Measurements from ENCODE around the gene CNTN5.

CNTN5 gene

DNA sequence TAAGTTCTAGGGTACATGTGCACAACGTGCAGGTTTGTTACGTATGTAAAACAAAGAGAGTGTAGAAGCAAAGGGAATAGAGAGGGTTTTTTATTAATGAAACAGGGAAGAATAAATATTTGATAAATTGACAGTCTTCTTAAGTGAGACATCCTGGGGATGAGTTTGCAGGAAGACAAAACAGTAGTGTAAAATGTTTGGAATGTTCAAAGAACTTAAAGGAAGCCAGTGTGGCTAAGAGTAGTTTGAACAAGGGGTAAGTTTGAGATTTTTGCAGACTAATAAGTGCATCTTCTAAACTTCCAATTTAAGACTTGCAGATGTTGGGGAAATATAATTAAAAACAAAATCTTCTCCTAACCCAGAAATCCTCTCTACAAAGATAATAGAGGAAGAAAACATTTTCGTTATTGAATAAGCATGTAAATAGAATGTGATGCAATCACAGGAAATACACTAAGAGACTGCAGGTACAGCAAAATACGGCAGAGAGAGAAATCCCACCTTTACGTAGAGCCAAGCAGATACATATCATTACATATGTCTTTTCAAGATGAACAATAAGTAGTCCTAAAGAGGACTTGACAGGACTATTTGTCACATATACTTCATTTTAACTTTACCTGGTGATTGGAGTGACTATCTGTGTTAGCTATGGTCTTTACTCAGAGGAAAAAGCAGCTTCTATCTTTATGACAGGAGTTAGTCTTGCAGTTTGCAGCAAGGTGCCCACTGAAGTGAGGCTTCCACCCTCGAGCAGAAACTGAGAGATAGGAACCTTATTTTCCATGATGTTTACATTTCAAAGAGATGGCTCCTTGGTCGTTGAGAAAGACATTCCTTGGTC is 402.1 kb downstream of the CNTN5 start:
- Mint-ChIP-seq H3K36me3 (no peaks in the 10 kb centered on the region), H3K27me3 (no peaks in the 10 kb centered on the region), H3K4me1 (no peaks in the 10 kb centered on the region), H3K9me3 (peaks cover 0 to 4% of the 10 kb centered on the region in 2 donors), H3K4me3 (no peak overlapping the region), H3K27ac (no peak overlapping the region)
- DNase-seq (no peak), ATAC-seq (replicated peaks) (no peak)

DNA sequence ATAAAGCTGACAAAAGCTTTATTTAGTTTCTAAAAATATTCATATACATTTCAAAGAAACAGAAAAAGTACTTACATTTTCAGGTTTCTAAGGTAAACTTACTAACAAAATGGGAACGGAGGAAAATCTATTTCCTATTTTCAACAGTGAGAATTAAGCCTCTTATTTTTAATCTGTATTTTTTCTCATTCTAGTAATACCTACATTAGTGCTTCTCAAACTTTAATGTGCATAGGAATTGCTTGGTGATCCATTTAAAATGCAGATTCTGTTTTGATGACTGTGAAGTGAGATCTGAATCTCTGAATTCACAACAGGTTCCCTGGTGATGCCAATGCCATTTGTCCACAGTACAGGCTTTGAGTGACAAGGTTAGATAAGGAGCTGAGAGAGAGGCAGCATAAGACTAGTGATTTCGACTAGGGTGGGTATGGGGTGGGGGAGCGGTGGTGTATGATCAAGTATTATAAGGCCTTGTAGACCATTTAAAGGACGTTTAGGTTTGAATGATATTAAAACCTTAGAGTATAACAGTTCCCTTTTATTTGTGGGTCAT is 402.8 kb downstream of the CNTN5 start:
- peaks cover 0 to 4% of the 10 kb centered on the region in 2 donors for H3K9me3 Mint-ChIP-seq
- H3K4me1 Mint-ChIP-seq: no peaks in the 10 kb centered on the region
- no peak overlapping the region for H3K4me3 Mint-ChIP-seq
- DNase-seq (no peak), ATAC-seq (replicated peaks) (no peak)
- H3K27ac Mint-ChIP-seq: no peak overlapping the region
- H3K27me3 Mint-ChIP-seq: no peaks in the 10 kb centered on the region
- H3K36me3 Mint-ChIP-seq: no peaks in the 10 kb centered on the region

DNA sequence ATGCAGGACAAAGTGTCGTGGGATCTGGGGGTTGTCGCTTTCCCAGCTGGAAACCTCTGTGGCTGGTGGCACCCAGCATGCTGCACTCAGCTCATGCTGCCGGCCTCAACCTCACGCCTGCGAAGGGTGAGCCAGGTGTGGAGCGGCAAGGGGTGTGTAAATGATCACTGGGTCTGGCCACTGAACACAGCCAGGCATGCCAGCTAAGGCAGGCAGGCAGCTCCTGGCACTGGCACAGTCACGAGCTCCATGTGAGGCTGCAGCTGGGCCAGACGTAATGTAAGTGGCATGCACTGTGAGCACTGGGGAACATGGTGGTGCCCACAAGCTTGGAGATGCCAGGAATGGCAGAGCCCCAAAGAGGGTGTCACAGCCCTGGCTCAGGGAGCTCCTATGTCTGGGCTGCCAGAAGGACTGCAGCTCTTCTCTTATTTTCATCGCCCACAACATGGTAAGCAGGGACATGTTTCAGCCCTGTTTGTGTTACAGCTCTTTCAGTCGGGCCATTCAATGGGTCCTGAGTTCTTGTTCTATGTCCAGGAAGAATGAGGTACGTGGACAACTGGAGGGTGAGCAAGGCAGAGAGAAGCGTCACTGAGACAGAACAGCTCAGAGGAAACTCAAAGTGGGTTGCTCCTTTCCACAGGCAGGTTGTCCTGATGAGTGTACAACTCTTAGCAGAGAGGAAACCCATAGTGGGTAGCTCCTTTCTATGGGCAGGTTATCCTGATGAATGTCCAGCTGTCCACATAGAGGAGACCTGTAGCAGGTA is 403.8 kb downstream of the CNTN5 start:
- no peak for DNase-seq
- H3K27me3 Mint-ChIP-seq: no peaks in the 10 kb centered on the region
- H3K9me3 Mint-ChIP-seq: peaks cover 0 to 4% of the 10 kb centered on the region in 2 donors
- no peak overlapping the region for H3K27ac Mint-ChIP-seq
- no peaks in the 10 kb centered on the region for H3K36me3 Mint-ChIP-seq
- no peak overlapping the region for H3K4me3 Mint-ChIP-seq
- ATAC-seq (replicated peaks): no peak
- H3K4me1 Mint-ChIP-seq: no peaks in the 10 kb centered on the region

GRCh38 chr11:99425596-99425995 is 404.8 kb downstream of the CNTN5 start:
- Mint-ChIP-seq H3K36me3 (no peaks in the 10 kb centered on the region), H3K4me1 (no peaks in the 10 kb centered on the region), H3K27me3 (no peaks in the 10 kb centered on the region), H3K27ac (no peak overlapping the region), H3K9me3 (peaks cover 0 to 4% of the 10 kb centered on the region in 2 donors), H3K4me3 (no peak overlapping the region)
- DNase-seq (no peak), ATAC-seq (replicated peaks) (no peak)

DNA sequence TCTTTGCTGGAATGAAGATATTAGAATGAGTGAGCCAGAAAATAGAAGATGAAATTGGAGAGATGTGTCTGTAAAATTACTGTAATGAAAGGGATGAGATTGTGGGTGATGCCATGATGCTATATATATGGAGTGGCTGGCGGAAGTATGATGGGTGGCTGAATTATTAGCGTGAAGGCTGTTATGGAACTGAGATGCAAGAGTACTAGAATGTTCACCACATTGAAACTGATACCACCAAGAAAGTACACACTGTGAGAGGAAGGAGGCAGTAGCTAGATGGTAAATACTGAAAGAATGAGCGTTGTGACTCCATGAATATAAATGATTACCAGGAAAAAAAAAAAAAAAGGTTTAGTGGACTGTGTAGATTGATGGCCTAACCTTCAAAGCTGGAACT is 411.9 kb downstream of the CNTN5 start:
- no peak for DNase-seq
- no peaks in the 10 kb centered on the region for H3K36me3 Mint-ChIP-seq
- H3K27me3 Mint-ChIP-seq: no peaks in the 10 kb centered on the region
- H3K27ac Mint-ChIP-seq: no peak overlapping the region
- no peak overlapping the region for H3K4me3 Mint-ChIP-seq
- peaks cover 5 to 7% of the 10 kb centered on the region in 2 donors for H3K9me3 Mint-ChIP-seq
- H3K4me1 Mint-ChIP-seq: no peaks in the 10 kb centered on the region
- ATAC-seq (replicated peaks): no peak

DNA sequence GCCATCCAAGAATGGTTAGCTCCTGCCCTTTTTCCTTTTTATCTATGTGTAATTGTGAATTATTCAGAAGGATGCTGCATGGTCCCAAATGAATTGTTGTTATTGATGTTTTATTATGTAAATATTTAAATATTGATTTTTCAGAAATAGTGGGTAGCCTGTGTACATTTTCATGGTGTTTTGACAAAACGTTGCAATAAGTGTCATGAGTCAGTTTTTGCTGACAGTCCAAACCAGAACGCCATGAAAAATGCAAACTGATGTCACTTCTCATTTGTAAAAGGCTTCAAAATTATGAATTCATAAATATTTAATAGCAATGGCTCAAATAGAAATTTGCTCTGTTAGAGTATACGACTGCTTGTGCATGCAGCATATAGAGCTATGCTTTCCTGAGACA is 422.5 kb downstream of the CNTN5 start:
- no peaks in the 10 kb centered on the region for H3K27me3 Mint-ChIP-seq
- H3K9me3 Mint-ChIP-seq: no peaks in the 10 kb centered on the region
- ATAC-seq (replicated peaks): no peak
- no peak overlapping the region for H3K27ac Mint-ChIP-seq
- no peak for DNase-seq
- no peaks in the 10 kb centered on the region for H3K36me3 Mint-ChIP-seq
- H3K4me3 Mint-ChIP-seq: no peak overlapping the region
- no peaks in the 10 kb centered on the region for H3K4me1 Mint-ChIP-seq

DNA sequence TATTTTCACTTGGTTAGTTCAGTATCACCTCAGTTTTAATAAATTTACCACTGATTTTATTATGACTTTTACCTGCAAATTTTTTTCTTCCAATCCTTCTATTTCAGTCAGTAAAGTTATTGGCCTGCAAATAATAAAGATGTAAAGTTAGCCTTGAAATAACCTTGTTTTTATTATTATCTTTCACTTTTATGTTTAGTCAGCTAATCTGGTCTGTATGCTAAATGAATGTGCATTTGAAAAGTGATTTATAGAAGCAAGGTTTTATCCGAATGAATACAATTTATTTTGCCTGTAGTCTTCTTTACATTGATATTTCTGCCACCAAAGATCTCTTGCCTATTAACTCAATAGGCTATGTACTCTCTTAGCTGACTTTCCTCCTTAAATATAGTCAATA is 425.7 kb downstream of the CNTN5 start:
- Mint-ChIP-seq H3K36me3 (no peaks in the 10 kb centered on the region), H3K27me3 (no peaks in the 10 kb centered on the region), H3K27ac (no peak overlapping the region), H3K4me1 (no peaks in the 10 kb centered on the region), H3K4me3 (no peak overlapping the region), H3K9me3 (no peaks in the 10 kb centered on the region)
- ATAC-seq (replicated peaks) (no peak), DNase-seq (no peak)

- Mint-ChIP-seq H3K27me3 (no peaks in the 10 kb centered on the region), H3K27ac (no peak overlapping the region), H3K4me1 (no peaks in the 10 kb centered on the region), H3K9me3 (no peaks in the 10 kb centered on the region), H3K36me3 (no peaks in the 10 kb centered on the region), H3K4me3 (no peak overlapping the region)
- ATAC-seq (replicated peaks) (no peak), DNase-seq (no peak)
Measured at GRCh38 chr11:99449345-99449744, 428.6 kb downstream of the CNTN5 start.

DNA sequence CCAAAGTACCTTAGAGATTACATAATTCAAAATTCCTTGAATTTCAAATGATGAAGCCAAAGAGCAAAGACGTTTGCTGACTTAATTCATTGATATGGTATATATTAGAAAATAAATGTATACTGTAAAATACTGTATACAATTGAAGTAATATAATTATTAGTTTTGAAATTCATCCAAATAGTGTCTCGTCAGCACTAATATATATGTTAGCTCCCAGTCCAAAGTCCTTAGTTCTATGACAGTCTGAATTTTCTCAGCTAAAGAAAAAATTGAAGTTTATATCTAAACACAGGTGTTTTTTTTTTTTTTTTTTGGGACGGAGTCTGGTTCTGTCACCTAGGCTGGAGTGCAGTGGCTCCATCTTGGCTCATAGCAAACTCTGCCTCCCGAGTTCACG is 431.3 kb downstream of the CNTN5 start:
- Mint-ChIP-seq H3K9me3 (peaks cover 0 to under 1% of the 10 kb centered on the region in 2 donors), H3K27ac (no peak overlapping the region), H3K36me3 (no peaks in the 10 kb centered on the region), H3K27me3 (no peaks in the 10 kb centered on the region), H3K4me3 (no peak overlapping the region), H3K4me1 (no peaks in the 10 kb centered on the region)
- ATAC-seq (replicated peaks) (no peak), DNase-seq (no peak)

- Mint-ChIP-seq H3K27me3 (no peaks in the 10 kb centered on the region), H3K4me1 (no peaks in the 10 kb centered on the region), H3K36me3 (no peaks in the 10 kb centered on the region), H3K27ac (no peak overlapping the region), H3K4me3 (no peak overlapping the region), H3K9me3 (peaks cover 4% of the 10 kb centered on the region in 2 donors)
- DNase-seq (no peak), ATAC-seq (replicated peaks) (no peak)
Measured at GRCh38 chr11:99461913-99462312, 441.2 kb downstream of the CNTN5 start.

DNA sequence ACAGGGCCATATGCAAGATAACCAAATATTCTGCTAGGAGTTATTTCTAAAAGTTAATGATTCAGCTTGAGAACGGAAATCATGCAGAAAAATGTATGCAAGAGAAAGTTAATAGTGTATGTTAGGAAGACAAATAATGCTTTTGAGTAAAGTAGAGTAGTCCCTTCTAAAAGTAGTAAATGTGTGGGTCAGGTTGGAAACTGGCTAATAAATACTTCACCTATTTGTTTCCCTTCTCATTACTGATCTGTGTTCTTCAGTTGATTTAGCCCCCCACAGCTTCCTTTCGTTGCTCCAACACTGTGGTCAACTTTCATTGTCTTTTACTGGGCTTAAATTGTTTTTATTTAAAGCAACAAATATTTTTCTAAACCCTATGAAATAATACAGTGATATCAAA is 444.2 kb downstream of the CNTN5 start:
- ATAC-seq (replicated peaks): no peak
- H3K4me1 Mint-ChIP-seq: no peaks in the 10 kb centered on the region
- no peak overlapping the region for H3K27ac Mint-ChIP-seq
- peaks cover 2 to 4% of the 10 kb centered on the region in 2 donors for H3K9me3 Mint-ChIP-seq
- H3K4me3 Mint-ChIP-seq: no peak overlapping the region
- H3K27me3 Mint-ChIP-seq: no peaks in the 10 kb centered on the region
- no peaks in the 10 kb centered on the region for H3K36me3 Mint-ChIP-seq
- DNase-seq: no peak

GRCh38 chr11:99489581-99489980 is 468.8 kb downstream of the CNTN5 start:
- DNase-seq (no peak), ATAC-seq (replicated peaks) (no peak)
- peaks cover 0 to 5% of the 10 kb centered on the region in 2 donors for H3K9me3 Mint-ChIP-seq
- no peaks in the 10 kb centered on the region for H3K27me3 Mint-ChIP-seq
- H3K4me1 Mint-ChIP-seq: no peaks in the 10 kb centered on the region
- no peak overlapping the region for H3K4me3 Mint-ChIP-seq
- no peak overlapping the region for H3K27ac Mint-ChIP-seq
- H3K36me3 Mint-ChIP-seq: no peaks in the 10 kb centered on the region

GRCh38 chr11:99494065-99494464 is 473.3 kb downstream of the CNTN5 start:
- Mint-ChIP-seq H3K36me3 (no peaks in the 10 kb centered on the region), H3K4me1 (no peaks in the 10 kb centered on the region), H3K27ac (no peak overlapping the region), H3K4me3 (no peak overlapping the region), H3K27me3 (no peaks in the 10 kb centered on the region), H3K9me3 (peaks cover 0 to 6% of the 10 kb centered on the region in 2 donors)
- no peak for ATAC-seq (replicated peaks)
- no peak for DNase-seq

GRCh38 chr11:99501655-99502054 is 480.9 kb downstream of the CNTN5 start:
- Mint-ChIP-seq H3K27ac (no peak overlapping the region), H3K4me3 (no peak overlapping the region), H3K27me3 (no peaks in the 10 kb centered on the region), H3K36me3 (no peaks in the 10 kb centered on the region), H3K4me1 (no peaks in the 10 kb centered on the region), H3K9me3 (peaks cover 4 to 7% of the 10 kb centered on the region in 2 donors)
- DNase-seq: no peak
- ATAC-seq (replicated peaks): no peak

GRCh38 chr11:99505316-99505715 is 484.6 kb downstream of the CNTN5 start:
- no peak for ATAC-seq (replicated peaks)
- no peaks in the 10 kb centered on the region for H3K4me1 Mint-ChIP-seq

More at GRCh38 chr11:99505316-99505715, 484.6 kb downstream of the CNTN5 start:
- Mint-ChIP-seq H3K9me3 (peaks cover 3% of the 10 kb centered on the region in 2 donors), H3K36me3 (no peaks in the 10 kb centered on the region), H3K27ac (no peak overlapping the region), H3K27me3 (no peaks in the 10 kb centered on the region), H3K4me3 (no peak overlapping the region)
- DNase-seq: no peak
